Measurements from ENCODE around the gene RAB29.
"Not testable (repeated sequence)": the region's sequence is repeated elsewhere in the genome, so short reads cannot be mapped to it uniquely, and the experiment has no call there.

Gene RAB29

DNA sequence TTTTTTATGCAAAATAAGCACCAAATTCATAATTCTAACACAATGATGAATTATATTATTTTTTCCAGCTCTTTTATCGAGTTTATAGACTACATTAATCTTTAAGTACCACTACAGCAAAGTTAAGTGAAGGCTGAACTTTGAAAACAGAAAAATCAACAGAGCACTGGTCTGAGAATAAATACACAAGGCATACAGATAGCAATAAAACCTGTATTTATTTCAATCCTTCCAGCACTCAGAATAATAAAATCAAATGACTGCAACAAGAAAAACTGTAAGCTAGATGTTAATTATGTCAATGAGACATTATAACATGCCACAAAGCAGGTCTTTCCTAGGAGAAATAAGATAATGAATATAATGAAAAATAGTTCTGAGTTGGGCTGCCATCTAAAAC is 49.8 kb downstream of the RAB29 start:
- TF ChIP-seq CTBP1 (IDR thresholded peaks at IDR 0.05; ENCODE audit: borderline replicate concordance): no peak
- no peak for TF ChIP-seq LEF1 (IDR thresholded peaks at IDR 0.05; ENCODE audit: borderline replicate concordance)
- no peak for TF ChIP-seq BHLHE40 (IDR thresholded peaks at IDR 0.05; ENCODE audit: borderline replicate concordance)
- TF ChIP-seq NFRKB (IDR thresholded peaks at IDR 0.05): no peak
- TF ChIP-seq ZNF384 (IDR thresholded peaks at IDR 0.05): no peak
- no peak for TF ChIP-seq FOXM1 (IDR thresholded peaks at IDR 0.05; ENCODE audit: borderline replicate concordance)
- TF ChIP-seq FOXK2 (IDR thresholded peaks at IDR 0.05): no peak
- TF ChIP-seq HDGF (IDR thresholded peaks at IDR 0.05; ENCODE audit: borderline replicate concordance): no peak
- TF ChIP-seq, protein P1, sequence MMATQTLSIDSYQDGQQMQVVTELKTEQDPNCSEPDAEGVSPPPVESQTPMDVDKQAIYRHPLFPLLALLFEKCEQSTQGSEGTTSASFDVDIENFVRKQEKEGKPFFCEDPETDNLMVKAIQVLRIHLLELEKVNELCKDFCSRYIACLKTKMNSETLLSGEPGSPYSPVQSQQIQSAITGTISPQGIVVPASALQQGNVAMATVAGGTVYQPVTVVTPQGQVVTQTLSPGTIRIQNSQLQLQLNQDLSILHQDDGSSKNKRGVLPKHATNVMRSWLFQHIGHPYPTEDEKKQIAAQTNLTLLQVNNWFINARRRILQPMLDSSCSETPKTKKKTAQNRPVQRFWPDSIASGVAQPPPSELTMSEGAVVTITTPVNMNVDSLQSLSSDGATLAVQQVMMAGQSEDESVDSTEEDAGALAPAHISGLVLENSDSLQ (IDR thresholded peaks at IDR 0.05): no peak
- TF ChIP-seq SP1 (IDR thresholded peaks at IDR 0.05): no peak
- no peak for DNase-seq (ENCODE audit: extremely low spot score)
- POLR2A ChIA-PET: interaction anchor here (0.6 kb wide), 1 partner anchor 61 kb away, joined by 4 read pairs; no protein-coding TSS in a partner anchor
- CTCF ChIA-PET: interaction anchor here (0.6 kb wide), 2 partner anchors 12 to 73 kb away, joined by 3 read pairs; no protein-coding TSS in a partner anchor

DNA sequence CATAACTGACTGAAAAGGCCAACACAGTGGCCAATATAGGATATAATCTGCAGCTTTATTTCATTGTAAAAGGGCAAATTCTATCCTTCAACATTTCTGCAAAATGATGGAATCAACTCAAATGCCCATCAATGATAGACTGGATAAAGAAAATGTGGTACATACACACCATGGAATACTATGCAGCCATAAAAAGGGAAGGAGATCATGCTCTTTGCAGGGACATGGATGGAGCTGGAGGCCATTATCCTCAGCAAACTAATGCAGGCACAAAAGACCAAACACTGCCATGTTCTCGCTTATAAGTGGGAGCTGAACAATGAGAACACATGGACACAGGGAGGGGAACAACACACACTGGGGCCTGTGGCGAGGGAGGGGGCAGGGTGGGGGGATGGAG is 54.5 kb downstream of the RAB29 start:
- CTCF ChIA-PET; POLR2A ChIA-PET; DNase-seq (ENCODE audit: extremely low spot score): not testable (repeated sequence)

DNA sequence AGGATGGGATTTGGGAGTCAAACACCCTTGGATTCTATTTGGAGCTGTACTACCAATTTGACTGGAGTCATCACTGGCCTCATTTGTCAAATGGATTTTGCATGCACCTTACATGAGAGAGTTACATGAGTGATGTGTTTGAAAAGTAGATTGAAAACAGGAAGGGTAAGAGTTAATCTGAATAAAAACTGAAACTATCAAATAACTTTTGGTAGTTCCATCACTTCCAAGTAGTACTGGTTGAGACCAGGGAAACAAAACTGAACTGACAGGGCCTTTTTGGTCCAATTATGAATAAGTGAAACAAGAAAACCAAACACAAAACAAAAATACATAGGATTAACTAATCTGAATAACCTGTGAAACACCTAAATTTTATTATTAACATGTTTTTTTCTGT is 55.5 kb downstream of the RAB29 start:
- POLR2A ChIA-PET: no interaction called here
- CTCF ChIA-PET: no interaction called here

DNA sequence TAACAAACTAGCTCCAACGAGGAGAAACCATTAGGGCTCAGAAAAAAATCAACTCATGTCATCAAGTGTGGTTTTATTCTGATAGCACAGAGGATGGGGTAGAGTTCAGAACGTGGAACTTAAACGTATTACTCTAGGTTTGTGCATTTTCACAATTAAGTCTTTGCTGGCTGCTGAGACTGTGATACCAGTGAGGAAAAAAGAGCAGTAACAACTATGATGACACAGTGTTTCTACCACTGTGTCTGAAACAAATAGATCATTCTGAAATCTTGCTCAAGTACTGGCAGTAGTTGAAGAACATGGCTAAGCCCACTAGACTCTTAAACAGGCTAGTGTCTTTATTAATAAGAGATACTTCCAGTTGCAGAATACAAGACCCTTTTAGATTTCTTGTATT is 56.3 kb downstream of the RAB29 start:
- no peak for DNase-seq (ENCODE audit: extremely low spot score)

More for the DNA sequence above, 55.5 kb downstream of the RAB29 start:
- DNase-seq (ENCODE audit: extremely low spot score): no peak
- TF ChIP-seq, protein P1 (IDR thresholded peaks at IDR 0.05): no peak
- TF ChIP-seq TARDBP (IDR thresholded peaks at IDR 0.05): no peak
- no peak for TF ChIP-seq ARNT (IDR thresholded peaks at IDR 0.05)
- no peak for TF ChIP-seq ZNF384 (IDR thresholded peaks at IDR 0.05)

More for the DNA sequence above, 56.3 kb downstream of the RAB29 start:
- POLR2A ChIA-PET: no interaction called here
- CTCF ChIA-PET: no interaction called here
- no peak for TF ChIP-seq CTBP1 (IDR thresholded peaks at IDR 0.05; ENCODE audit: borderline replicate concordance)
- TF ChIP-seq FOXM1 (IDR thresholded peaks at IDR 0.05; ENCODE audit: borderline replicate concordance): no peak
- TF ChIP-seq TARDBP (IDR thresholded peaks at IDR 0.05): no peak
- no peak for TF ChIP-seq BHLHE40 (IDR thresholded peaks at IDR 0.05; ENCODE audit: borderline replicate concordance)
- no peak for TF ChIP-seq NFRKB (IDR thresholded peaks at IDR 0.05)
- TF ChIP-seq ZNF384 (IDR thresholded peaks at IDR 0.05): no peak
- no peak for TF ChIP-seq LEF1 (IDR thresholded peaks at IDR 0.05; ENCODE audit: borderline replicate concordance)
- TF ChIP-seq FOXK2 (IDR thresholded peaks at IDR 0.05): no peak
- TF ChIP-seq, protein P1 (IDR thresholded peaks at IDR 0.05): no peak
- no peak for TF ChIP-seq SP1 (IDR thresholded peaks at IDR 0.05)
- no peak for TF ChIP-seq HDGF (IDR thresholded peaks at IDR 0.05; ENCODE audit: borderline replicate concordance)
- no peak for TF ChIP-seq ELF4 (IDR thresholded peaks at IDR 0.05)
- no peak for TF ChIP-seq ARNT (IDR thresholded peaks at IDR 0.05)
- TF ChIP-seq FOXA1 (IDR thresholded peaks at IDR 0.05): no peak
- TF ChIP-seq L3MBTL2 (conservative IDR thresholded peaks at IDR 0.05): no peak
- TF ChIP-seq SUZ12 (IDR thresholded peaks at IDR 0.05): no peak
